Body of pancreas (tissue), 4 donors: ENCODE measurements around the gene TNP2. TPM values are rescaled to one million over a fixed set of nuclear protein-coding genes. Genes with fewer than 3 reads are reported as not detected.

Experiments used
- ATAC-seq: fragments of 150-250 bp; one replicate; pipeline ENCODE4 v1.9.1; 2016
- DNase-seq, 4 donors: peaks; one replicate each; pipeline ENCODE4 v3.0.0-alpha.2; 2019
- H3K27ac ChIP-seq, 4 donors: fragments of 200-600 bp; sonication (generic); 1 replicate in 3 of 4; 2 replicates in 1 of 4; pipeline versions ENCODE4 v1.5.1 to v1.6.1; 2016 to 2019; ENCODE audit warnings: mild to moderate bottlenecking in 1 of 4, mixed read lengths in 1 of 4, moderate library complexity in 1 of 4
- H3K27me3 ChIP-seq, 2 donors: fragments of 200-600 bp; sonication (generic); one replicate each; pipeline ENCODE4 v1.6.0; 2016; ENCODE audit warnings: mild to moderate bottlenecking in 1 of 2
- H3K36me3 ChIP-seq, 2 donors: fragments of 200-600 bp; sonication (generic); replicated peaks in 1 of 2; 2 replicates each; pipeline ENCODE4 v1.5.1; 2016; ENCODE audit warnings: low read depth in 2 of 2; ENCODE audit not compliant: insufficient read depth in 1 of 2
- H3K4me1 ChIP-seq: fragments of 200-600 bp; sonication (generic); one replicate; pipeline ENCODE4 v1.6.0; 2016
- H3K4me3 ChIP-seq, 2 donors: fragments of 200-600 bp; sonication (generic); 1 replicate in 1 of 2; 2 replicates in 1 of 2; pipeline ENCODE4 v1.5.1; 2016 to 2019
- H3K9me3 ChIP-seq, 3 donors: fragments of 200-600 bp; sonication (generic); 1 replicate in 2 of 3; 2 replicates in 1 of 3; pipeline ENCODE4 v1.5.1; 2016
- CTCF ChIP-seq, 7 experiments: fragments of 450-650 bp in 4 of 7; fragments of 200-600 bp in 3 of 7; sonication (generic) in 3 of 7; IDR thresholded peaks; one replicate each; pipeline ENCODE4 v1.5.1; 2016 to 2019; ENCODE audit warnings: antibody characterized with exemption in 7 of 7
- POLR2A ChIP-seq, 3 donors: fragments of 450-650 bp; IDR thresholded peaks; one replicate each; pipeline ENCODE4 v1.6.1; 2016; ENCODE audit warnings: antibody characterized with exemption in 3 of 3, mild to moderate bottlenecking in 2 of 3
- WGBS, 2 donors: methylation state at CpG; one replicate each; pipeline ENCODE4 v1.1.5; 2017; 5-methylcytosine and 5-hydroxymethylcytosine counted together
- intact Hi-C: fragments of 100-400 bp; cut with DNase I; formaldehyde crosslinking; loops from one replicate; pipeline ENCODE4 v1.15.1; 2023
- total RNA-seq, 2 donors: library from RNA; depleted of rRNA; stranded (reverse); fragments of >200 nt; gene quantifications; one replicate each; pipeline ENCODE4 v1.1.0, GENCODE V29; 2016

Gene TNP2
- not detected for total RNA-seq

- ATAC-seq (no peak), DNase-seq (no peak)
- no peaks in the 10 kb centered on the region for H3K36me3 ChIP-seq
- H3K9me3 ChIP-seq = no peaks in the 10 kb centered on the region
- H3K27ac ChIP-seq = no peak within 1 kb of the TSS
- no peak for TF ChIP-seq POLR2A (IDR thresholded peaks at IDR 0.05)
- peaks cover 6% of the 10 kb centered on the region for H3K4me1 ChIP-seq
- H3K4me3 ChIP-seq = no peak within 1 kb of the TSS
- intact Hi-C loops = loop anchor here (10.0 kb wide), 1 partner anchor 304 kb away; no protein-coding TSS in a partner anchor
- H3K27me3 ChIP-seq = no peaks in the 10 kb centered on the region
- 87 to 93% methylated on average over 4 to 11 of the region's 11 CpGs for WGBS, 2 donors
Measured at GRCh38 chr16:11268921-11269375, at the start of gene TNP2. Gene TNP2 (minus strand): TSS chr16:11269325. CDS start chr16:11269262, 63 bp downstream.

DNA sequence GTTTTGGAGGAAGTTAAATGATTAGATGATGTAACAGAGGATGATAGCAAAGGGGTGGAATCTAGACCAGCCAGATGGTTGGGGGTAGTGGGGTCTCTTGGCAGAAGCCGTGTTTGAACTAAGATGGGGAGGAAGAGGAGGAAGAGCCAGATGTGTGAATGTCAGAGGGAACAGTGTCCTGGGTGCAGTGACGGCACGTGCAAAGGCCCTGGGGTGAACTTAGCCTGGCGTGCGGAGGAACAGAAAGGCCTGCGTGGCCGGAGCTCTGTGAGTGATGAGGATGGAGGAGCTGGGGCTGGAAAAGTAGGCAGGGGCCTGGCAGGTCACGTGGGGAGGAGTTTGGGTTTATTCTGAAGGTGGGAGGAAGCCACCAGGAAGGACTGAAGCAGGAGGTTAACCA lies 49.7 kb upstream of the TNP2 start:
- DNase-seq (no peak), ATAC-seq (no peak)
- Histone ChIP-seq H3K27ac (no peak overlapping the region), H3K9me3 (no peaks in the 10 kb centered on the region), H3K4me1 (no peaks in the 10 kb centered on the region), H3K4me3 (no peak overlapping the region), H3K27me3 (no peaks in the 10 kb centered on the region), H3K36me3 (no peaks in the 10 kb centered on the region)
- WGBS, 2 donors = 91 to 94% methylated on average over 8 of the region's 8 CpGs
- TF ChIP-seq CTCF (IDR thresholded peaks at IDR 0.05) = no peak
- TF ChIP-seq POLR2A (IDR thresholded peaks at IDR 0.05) = no peak
- intact Hi-C loops = no loop called here

- 87 to 91% methylated on average over 21 to 23 of the region's 23 CpGs for WGBS, 2 donors
Measured at GRCh38 chr16:11316331-11317015, 47.3 kb upstream of the TNP2 start.

GRCh38 chr16:11315510-11315909 lies 46.4 kb upstream of the TNP2 start:
- intact Hi-C loops = no loop called here
- Histone ChIP-seq H3K9me3 (no peaks in the 10 kb centered on the region), H3K36me3 (no peaks in the 10 kb centered on the region), H3K4me3 (no peak overlapping the region), H3K4me1 (peaks cover 16% of the 10 kb centered on the region), H3K27me3 (no peaks in the 10 kb centered on the region), H3K27ac (no peak overlapping the region)
- no peak for DNase-seq
- no peak for ATAC-seq
- no peak for TF ChIP-seq CTCF (IDR thresholded peaks at IDR 0.05)
- no peak for TF ChIP-seq POLR2A (IDR thresholded peaks at IDR 0.05)
- 63 to 71% methylated on average over 3 to 13 of the region's 13 CpGs for WGBS, 2 donors

More at GRCh38 chr16:11316331-11317015, 47.3 kb upstream of the TNP2 start:
- Histone ChIP-seq H3K36me3 (no peaks in the 10 kb centered on the region), H3K4me1 (peaks cover 16% of the 10 kb centered on the region), H3K9me3 (no peaks in the 10 kb centered on the region), H3K27ac (no peak overlapping the region), H3K4me3 (no peak overlapping the region), H3K27me3 (no peaks in the 10 kb centered on the region)
- ATAC-seq (no peak), DNase-seq (no peak)
- TF ChIP-seq POLR2A (IDR thresholded peaks at IDR 0.05) = no peak
- TF ChIP-seq CTCF (IDR thresholded peaks at IDR 0.05) = no peak
- intact Hi-C loops = no loop called here

DNA sequence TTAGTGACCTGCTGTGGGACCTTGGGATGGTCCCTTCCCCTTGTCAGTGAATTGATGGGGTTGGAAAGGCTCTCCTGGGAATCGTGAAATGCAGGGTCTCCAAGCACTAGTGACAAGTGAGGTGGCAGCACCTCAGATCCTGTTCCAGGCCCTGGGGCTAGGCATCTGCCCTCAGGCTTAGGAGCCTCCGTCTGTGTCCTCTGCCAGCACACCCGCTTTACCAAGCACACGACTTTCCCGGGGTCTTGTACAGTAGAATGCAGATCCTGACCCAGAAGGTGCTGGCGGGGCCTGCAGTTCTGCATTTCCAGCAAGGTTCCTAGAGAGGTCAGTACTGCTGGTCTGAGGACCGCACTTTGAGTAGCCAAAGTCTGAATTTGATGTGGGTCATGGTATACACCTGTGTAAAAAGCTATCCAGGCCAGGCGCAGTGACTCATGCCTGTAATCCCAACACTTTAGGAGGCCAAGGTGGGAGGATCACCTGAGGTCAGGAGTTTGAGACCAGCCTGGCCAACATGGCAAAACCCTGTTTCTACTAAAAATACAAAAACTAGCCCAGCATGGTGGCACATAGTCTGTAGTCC lies 45.3 kb upstream of the TNP2 start:
- intact Hi-C loops = no loop called here
- DNase-seq (no peak), ATAC-seq (no peak)
- Histone ChIP-seq H3K27me3 (no peaks in the 10 kb centered on the region), H3K27ac (no peak overlapping the region), H3K4me1 (peaks cover 16% of the 10 kb centered on the region), H3K36me3 (no peaks in the 10 kb centered on the region), H3K9me3 (no peaks in the 10 kb centered on the region), H3K4me3 (no peak overlapping the region)
- TF ChIP-seq POLR2A (IDR thresholded peaks at IDR 0.05) (no peak), CTCF (IDR thresholded peaks at IDR 0.05) (no peak)
- WGBS, 2 donors = 92 to 94% methylated on average over 8 of the region's 8 CpGs
